GM12801 (cell line): Measurements from ENCODE around the gene CSGALNACT2.

ENCODE experiments used
- TF ChIP-seq, protein P1 (sequence below): IDR thresholded peaks from one replicate; pipeline ENCODE4 v1.5.1; 2011; ENCODE audit warnings: control low read depth; ENCODE audit not compliant: insufficient read length; ENCODE audit errors: extremely low read depth

The CSGALNACT2 gene

DNA sequence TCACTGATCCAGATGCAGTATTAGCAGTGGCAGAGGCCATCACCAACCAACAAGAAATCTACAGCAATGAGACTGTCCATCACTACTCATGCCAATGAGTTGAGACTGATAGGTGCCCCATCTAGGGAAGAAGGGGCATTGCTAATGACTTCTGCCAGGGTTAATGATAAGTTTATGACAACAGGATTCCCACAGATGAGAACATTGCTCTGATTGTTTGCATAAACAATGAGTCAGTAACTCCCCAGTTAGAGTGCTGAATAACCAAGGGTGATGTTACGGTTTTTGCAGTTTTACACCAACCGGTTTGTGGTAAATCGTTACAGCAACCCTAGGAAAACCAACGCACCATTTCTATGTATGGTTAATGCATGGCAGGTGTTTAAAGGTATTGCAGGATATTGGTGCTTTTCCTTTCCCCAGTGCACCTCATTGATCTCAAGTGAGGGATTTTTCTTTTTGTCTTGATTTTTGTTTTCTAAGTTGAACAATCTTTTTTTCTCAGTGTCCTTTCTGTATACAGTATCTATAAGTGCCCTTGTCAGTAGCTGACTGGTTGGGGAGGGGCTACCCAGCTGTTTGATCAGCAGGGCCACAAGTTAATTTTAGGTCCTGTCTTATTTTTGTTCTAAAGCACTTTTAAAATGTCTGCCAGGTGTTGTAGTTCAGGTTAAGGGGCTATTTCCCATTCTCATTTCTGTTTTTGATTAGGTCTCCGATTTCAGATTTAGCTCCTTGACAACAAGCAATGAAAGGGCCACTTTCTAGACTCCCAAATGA, 3.9 kb upstream of the CSGALNACT2 start:
- TF ChIP-seq, protein P1, sequence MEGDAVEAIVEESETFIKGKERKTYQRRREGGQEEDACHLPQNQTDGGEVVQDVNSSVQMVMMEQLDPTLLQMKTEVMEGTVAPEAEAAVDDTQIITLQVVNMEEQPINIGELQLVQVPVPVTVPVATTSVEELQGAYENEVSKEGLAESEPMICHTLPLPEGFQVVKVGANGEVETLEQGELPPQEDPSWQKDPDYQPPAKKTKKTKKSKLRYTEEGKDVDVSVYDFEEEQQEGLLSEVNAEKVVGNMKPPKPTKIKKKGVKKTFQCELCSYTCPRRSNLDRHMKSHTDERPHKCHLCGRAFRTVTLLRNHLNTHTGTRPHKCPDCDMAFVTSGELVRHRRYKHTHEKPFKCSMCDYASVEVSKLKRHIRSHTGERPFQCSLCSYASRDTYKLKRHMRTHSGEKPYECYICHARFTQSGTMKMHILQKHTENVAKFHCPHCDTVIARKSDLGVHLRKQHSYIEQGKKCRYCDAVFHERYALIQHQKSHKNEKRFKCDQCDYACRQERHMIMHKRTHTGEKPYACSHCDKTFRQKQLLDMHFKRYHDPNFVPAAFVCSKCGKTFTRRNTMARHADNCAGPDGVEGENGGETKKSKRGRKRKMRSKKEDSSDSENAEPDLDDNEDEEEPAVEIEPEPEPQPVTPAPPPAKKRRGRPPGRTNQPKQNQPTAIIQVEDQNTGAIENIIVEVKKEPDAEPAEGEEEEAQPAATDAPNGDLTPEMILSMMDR, result no peak

DNA sequence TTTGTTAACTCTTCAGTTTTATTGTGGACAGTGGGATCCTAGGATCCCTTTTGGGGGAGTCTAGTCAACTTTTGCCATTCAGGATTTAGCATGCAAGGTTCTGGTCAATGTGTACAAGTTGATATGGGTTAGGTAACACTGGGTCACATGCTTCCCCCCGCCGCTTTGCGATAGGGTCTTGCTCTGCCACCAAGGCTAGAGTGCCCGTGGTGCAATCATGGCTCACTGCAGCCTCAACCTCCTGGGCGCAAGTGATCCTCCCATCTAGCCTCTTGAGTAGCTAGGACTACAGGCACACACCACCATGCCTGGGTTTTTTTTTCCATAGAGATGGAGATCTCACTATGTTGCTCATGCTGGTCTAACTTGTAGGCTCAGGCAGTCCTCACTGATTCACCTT, 3.2 kb upstream of the CSGALNACT2 start:
- TF ChIP-seq, protein P1, result no peak

DNA sequence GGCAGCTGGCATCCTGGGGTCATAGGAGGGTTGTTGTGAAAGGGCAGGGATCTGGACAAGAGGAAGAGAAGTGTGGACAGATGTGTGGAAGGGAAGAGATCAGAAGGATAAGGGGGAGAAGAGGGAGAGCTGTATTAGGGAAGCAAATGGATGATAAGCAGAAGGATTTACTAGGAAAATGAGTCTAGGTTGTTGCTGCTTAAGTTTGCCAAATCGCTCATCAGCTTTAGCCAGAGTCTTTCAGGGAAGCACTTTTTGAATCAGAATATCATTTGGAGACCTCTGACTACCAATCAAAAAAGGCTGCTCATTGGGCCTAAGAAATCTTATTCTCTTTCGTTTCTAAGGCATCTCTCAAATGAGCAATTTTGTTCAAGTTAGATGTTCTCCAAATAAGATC, 2.6 kb upstream of the CSGALNACT2 start:
- TF ChIP-seq, protein P1, result no peak

DNA sequence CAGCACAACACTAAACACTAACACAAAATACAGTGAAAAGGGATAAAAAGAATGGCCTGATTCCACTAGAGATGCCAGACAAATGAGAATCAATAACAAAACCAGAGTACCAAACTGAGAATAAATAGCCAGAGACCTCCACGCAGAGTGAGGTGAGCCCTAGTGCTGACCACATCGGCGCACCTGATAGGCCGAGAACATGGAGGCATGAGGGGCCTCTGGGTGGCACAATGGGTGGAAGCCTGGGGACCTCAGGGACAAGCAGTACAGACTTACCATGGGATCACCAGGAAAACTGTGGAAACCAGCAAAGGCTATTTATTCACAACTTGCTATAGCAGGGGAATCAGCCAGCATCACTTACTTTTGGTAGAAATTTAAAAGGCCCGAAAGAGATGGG, 1.8 kb upstream of the CSGALNACT2 start:
- TF ChIP-seq, protein P1, result no peak

DNA sequence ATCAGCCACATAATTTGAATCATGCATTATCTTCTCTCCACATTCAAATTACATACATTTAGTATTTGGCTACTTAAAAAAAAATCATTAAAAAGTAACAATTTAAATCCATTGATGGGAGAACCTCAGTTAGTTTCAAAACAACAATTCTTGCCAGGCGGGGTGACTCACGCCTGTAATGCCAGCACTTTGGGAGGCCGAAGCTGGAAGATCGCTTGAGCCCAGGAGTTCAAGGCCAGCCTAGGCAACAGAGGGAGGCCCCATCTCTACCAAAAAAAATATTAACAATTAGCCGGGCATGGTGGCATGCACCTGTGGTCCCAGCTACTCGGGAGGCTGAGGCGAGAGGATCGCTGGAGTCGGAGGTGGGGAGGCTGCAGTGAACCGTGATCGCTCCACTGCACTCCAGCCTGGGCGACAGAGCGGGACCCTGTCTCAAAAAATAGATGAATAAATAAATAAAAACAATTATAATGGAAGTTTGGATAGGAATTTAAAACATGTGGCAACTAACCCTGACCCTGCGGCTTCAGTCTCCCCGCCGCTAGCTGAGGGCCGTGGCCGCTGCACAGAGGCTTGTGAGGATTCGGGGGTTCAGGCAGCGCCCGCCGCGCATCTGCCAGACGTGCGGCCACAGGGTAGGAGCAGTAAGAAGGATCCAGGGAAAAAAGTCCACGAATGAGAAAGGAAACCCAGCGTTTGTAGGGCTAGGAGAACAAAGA, 1.1 kb upstream of the CSGALNACT2 start:
- TF ChIP-seq, protein P1, result no peak

DNA sequence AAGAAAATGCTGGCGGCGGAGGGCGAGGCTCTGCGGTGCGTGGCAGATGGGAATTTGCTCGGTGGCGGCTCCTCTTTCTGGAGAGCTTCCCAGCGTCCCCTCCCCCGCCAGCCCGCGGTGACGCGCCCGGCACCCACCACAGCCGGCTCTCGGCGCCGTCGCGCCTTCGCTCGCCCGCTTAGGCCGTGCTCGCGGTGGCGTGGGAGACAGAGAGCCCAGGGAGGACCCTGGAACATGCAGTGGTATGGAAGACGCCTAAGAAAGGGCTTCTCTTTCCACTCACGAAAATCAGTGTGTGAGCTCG, 576 bp upstream of the CSGALNACT2 start:
- TF ChIP-seq, protein P1, result no peak

DNA sequence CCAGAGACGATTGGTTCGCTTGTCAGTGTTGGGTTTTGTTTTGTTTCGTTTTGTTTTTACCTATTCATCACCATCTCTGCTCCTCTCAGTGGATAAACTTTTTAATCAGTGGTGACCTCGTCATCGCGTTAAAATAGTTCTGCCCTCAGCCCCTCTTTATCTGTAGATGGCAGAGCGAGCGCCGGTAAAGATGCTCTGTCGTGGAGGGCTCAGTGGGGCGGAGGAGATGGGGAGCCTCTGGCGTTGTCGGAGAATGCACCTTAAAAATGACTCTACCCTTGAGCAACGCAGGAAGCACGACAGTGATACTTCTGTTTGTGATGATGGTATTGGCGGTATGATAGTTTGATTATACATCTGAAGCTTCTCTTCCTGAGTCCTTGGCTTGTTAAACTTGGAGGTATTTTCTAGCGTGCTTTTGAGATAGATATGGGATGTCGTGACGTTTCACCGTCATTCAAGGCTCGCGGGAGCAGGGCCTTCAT, 554 bp downstream of the CSGALNACT2 start:
- TF ChIP-seq, protein P1, result no peak
